GM12864 (cell line): ENCODE data around the gene ANKRD34C.

Source experiments
- DNase-seq: peaks from one replicate; pipeline ENCODE4 v3.0.0-alpha.2; 2011; ENCODE audit warnings: low read depth
- H3K4me3 ChIP-seq: 2 replicates; pipeline ENCODE4 v1.5.1; 2011; ENCODE audit warnings: mild to moderate bottlenecking, low read depth, low read length, control low read depth
- CTCF ChIP-seq: IDR thresholded peaks from 2 replicates; pipeline ENCODE4 v1.5.1; 2011; ENCODE audit warnings: low read depth, mild to moderate bottlenecking, moderate library complexity, low read length, control low read depth, inconsistent platforms; ENCODE audit errors: missing control alignments

The ANKRD34C gene

DNA sequence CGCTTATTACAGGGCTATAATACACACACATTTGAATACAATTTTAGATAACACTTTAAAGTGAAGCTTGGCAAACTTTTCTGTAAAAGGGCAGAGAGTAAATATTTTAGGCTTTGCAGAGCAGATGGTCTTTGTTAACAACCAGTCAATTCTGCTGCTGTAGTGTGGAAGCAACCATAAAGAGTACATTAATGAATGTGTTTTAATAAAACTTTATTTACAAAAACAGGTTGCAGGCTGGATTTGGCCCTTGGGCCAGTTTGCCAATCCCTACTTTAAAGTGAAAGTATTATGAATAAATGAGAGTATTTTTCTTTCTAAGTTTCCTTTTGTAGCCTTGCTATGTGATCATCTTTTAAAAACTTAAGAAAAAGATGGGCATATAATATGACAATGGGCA, 20.7 kb upstream of the ANKRD34C start:
- no peak for DNase-seq
- H3K4me3 ChIP-seq: no peak overlapping the region
- no peak for TF ChIP-seq CTCF

DNA sequence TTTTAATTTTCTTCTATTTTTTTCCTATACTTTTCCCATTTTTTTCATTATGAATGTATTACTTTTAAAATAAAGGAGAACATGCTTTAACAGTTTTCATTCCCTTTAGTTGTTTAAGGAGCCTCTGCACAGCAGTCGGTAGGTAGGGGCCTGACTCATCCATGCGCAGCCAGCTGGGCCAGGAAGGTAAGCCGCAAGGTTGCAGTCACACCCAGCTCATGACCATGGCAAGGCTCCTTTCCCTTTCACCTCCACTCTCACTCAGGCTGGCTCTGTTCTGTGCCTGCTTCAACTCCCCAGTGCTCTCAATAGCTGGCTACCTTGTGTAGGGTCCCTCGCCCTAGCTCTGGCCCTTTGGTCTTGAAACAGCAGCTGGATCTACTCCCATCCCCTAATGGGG, 17.4 kb upstream of the ANKRD34C start:
- TF ChIP-seq CTCF: no peak
- DNase-seq: no peak
- no peak overlapping the region for H3K4me3 ChIP-seq

DNA sequence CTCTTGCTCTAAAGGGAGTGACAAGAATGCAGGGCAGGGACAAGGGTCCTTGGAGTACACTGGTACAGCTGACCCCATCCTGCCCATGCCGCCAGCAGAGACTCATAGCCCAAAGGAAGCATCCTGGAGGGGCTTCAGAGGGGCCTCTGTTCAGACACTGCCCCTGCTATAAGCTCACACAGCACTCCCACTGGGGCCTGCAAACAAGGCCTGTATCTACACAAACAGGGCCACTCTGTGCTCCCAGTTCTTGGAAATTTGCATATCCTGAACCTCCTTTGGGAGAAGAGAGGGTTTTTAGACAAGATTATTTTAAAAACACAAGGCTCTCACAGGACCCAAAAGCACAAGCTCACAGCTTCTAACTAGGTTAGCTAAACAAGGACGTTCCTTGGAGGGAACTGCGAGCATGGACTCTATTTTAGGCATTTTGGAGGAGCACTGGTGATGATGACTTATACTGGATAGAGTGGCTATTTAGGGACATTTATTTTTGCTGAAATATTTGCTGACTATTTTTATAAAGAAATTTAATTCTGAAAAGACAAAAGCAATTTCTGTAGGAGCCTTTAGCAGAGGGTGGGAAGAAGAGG, 16.4 kb upstream of the ANKRD34C start:
- H3K4me3 ChIP-seq: no peak overlapping the region
- DNase-seq: no peak
- TF ChIP-seq CTCF: no peak

- TF ChIP-seq CTCF: no peak
- DNase-seq: no peak
- no peak overlapping the region for H3K4me3 ChIP-seq
Measured at GRCh38 chr15:79283252-79284048, 928 bp downstream of the ANKRD34C start.

GRCh38 chr15:79290642-79291275, 8.2 kb downstream of the ANKRD34C start:
- no peak overlapping the region for H3K4me3 ChIP-seq
- no peak for TF ChIP-seq CTCF
- DNase-seq: no peak

GRCh38 chr15:79292011-79292410, 9.5 kb downstream of the ANKRD34C start:
- no peak for TF ChIP-seq CTCF
- DNase-seq: no peak
- H3K4me3 ChIP-seq: no peak overlapping the region
